IMR-90 (cell line): ENCODE data around the gene SMTN. TPM values are rescaled to one million over a fixed set of nuclear protein-coding genes. Genes with fewer than 3 reads are reported as not detected.

Experiments
- ATAC-seq: fragments of 200-7000 bp; cut with Tn5 transposase; 2 replicates; pipeline ENCODE4 v1.9.1; 2020; ENCODE audit warnings: low read depth, mild to moderate bottlenecking, moderate library complexity
- BruUV-seq: library from RNA; stranded (reverse); fragments of 400-500 nt; replicated peaks from 2 replicates; lab custom pipeline; 2021; lab: Mats Ljungman, UMichigan
- CTCF ChIA-PET: fragments of 300-600 bp; formaldehyde crosslinking; extraction: SDS; loops from one replicate; lab custom pipeline; 2021; ENCODE audit warnings: antibody characterized with exemption; lab: Yijun Ruan, JAX
- POLR2A ChIA-PET: fragments of 300-600 bp; sonication (Branson Sonifier 250); formaldehyde crosslinking; loops from one replicate; lab custom pipeline; 2022; ENCODE audit warnings: antibody characterized with exemption; ENCODE audit not compliant: unreplicated experiment; lab: Charles Lee
- DNase-seq: peaks from one replicate; pipeline ENCODE4 v3.0.0; 2013
- H2AFZ ChIP-seq: replicated peaks from 2 replicates; pipeline ENCODE3; 2013; ENCODE audit warnings: low read length, mild to moderate bottlenecking; ENCODE audit not compliant: poor library complexity
- H2AK5ac ChIP-seq: 2 replicates; pipeline ENCODE4 v1.6.1; 2013; ENCODE audit warnings: low read depth, low read length, inconsistent platforms
- H2AK9ac ChIP-seq: replicated peaks from 2 replicates; pipeline ENCODE3; 2013; ENCODE audit warnings: mild to moderate bottlenecking, low read depth, low read length, moderate library complexity; ENCODE audit not compliant: poor library complexity
- H2BK120ac ChIP-seq: 2 replicates; pipeline ENCODE4 v1.6.1; 2013; ENCODE audit warnings: low read depth, low read length, inconsistent platforms
- H2BK15ac ChIP-seq: 3 replicates; pipeline ENCODE4 v1.6.1; 2013; ENCODE audit warnings: low read depth, low read length, inconsistent platforms
- H2BK20ac ChIP-seq: 2 replicates; pipeline ENCODE4 v1.6.1; 2013; ENCODE audit warnings: low read depth, mild to moderate bottlenecking, inconsistent platforms, low read length, moderate library complexity
- H2BK5ac ChIP-seq: 2 replicates; pipeline ENCODE4 v1.6.1; 2013; ENCODE audit warnings: mild to moderate bottlenecking, low read depth, low read length, inconsistent platforms; ENCODE audit not compliant: poor library complexity, severe bottlenecking
- H3K14ac ChIP-seq: replicated peaks from 2 replicates; pipeline ENCODE4 v1.6.1; 2013; ENCODE audit warnings: low read depth, low read length, inconsistent platforms
- H3K18ac ChIP-seq: 2 replicates; pipeline ENCODE4 v1.6.1; 2013; ENCODE audit warnings: low read depth, low read length, control low read depth
- H3K23ac ChIP-seq: 2 replicates; pipeline ENCODE4 v1.6.1; 2013; ENCODE audit warnings: low read depth, low read length, inconsistent platforms
- H3K27ac ChIP-seq: 2 replicates; pipeline ENCODE4 v1.5.1; 2013; ENCODE audit warnings: mild to moderate bottlenecking, control low read depth, low read length; ENCODE audit not compliant: insufficient read depth
- H3K27me3 ChIP-seq: 2 replicates; pipeline ENCODE4 v1.6.1; 2013; ENCODE audit warnings: low read length; ENCODE audit not compliant: control insufficient read depth, insufficient read depth
- H3K36me3 ChIP-seq: 2 replicates; pipeline ENCODE4 v1.6.1; 2013; ENCODE audit warnings: low read length, mixed read lengths; ENCODE audit not compliant: control insufficient read depth, insufficient read depth
- H3K4ac ChIP-seq: 2 replicates; pipeline ENCODE4 v1.6.1; 2013; ENCODE audit warnings: low read depth, low read length, inconsistent platforms
- H3K4me1 ChIP-seq: 2 replicates; pipeline ENCODE4 v1.6.1; 2013; ENCODE audit warnings: low read length, mixed read lengths; ENCODE audit not compliant: control insufficient read depth, insufficient read depth
- H3K4me2 ChIP-seq: 2 replicates; pipeline ENCODE4 v1.6.1; 2013; ENCODE audit warnings: low read depth, mild to moderate bottlenecking, control low read depth, low read length, moderate library complexity
- H3K4me3 ChIP-seq: 2 replicates; pipeline ENCODE4 v1.5.1; 2013; ENCODE audit warnings: low read depth, mild to moderate bottlenecking, control low read depth, low read length, moderate library complexity; ENCODE audit not compliant: insufficient read depth
- H3K56ac ChIP-seq: 2 replicates; pipeline ENCODE4 v1.6.1; 2013; ENCODE audit warnings: low read length, inconsistent platforms; ENCODE audit not compliant: insufficient read depth; ENCODE audit errors: extremely low read depth
- H3K79me1 ChIP-seq, 2 experiments: 2 replicates each; pipeline ENCODE4 v1.6.1; 2013; ENCODE audit warnings: low read length in 2 of 2, inconsistent platforms in 1 of 2, low read depth in 1 of 2
- H3K9ac ChIP-seq: 2 replicates; pipeline ENCODE4 v1.6.1; 2013; ENCODE audit warnings: low read depth, low read length, control low read depth
- H3K9me1 ChIP-seq: 2 replicates; pipeline ENCODE4 v1.6.1; 2013; ENCODE audit warnings: low read length, inconsistent platforms; ENCODE audit not compliant: insufficient read depth
- H3K9me3 ChIP-seq: 2 replicates; pipeline ENCODE4 v1.6.1; 2013; ENCODE audit warnings: low read length; ENCODE audit not compliant: control insufficient read depth, insufficient read depth
- H4K20me1 ChIP-seq: 2 replicates; pipeline ENCODE4 v1.6.1; 2013; ENCODE audit warnings: low read length, inconsistent platforms; ENCODE audit not compliant: insufficient read depth
- H4K5ac ChIP-seq: 2 replicates; pipeline ENCODE4 v1.6.1; 2013; ENCODE audit warnings: mild to moderate bottlenecking, low read depth, low read length, control low read depth
- H4K8ac ChIP-seq, 2 experiments: 2 replicates each; pipeline ENCODE4 v1.6.1; 2013; ENCODE audit warnings: low read depth in 2 of 2, low read length in 2 of 2, control low read depth in 1 of 2, inconsistent platforms in 1 of 2
- H4K91ac ChIP-seq: 2 replicates; pipeline ENCODE4 v1.6.1; 2013; ENCODE audit warnings: low read depth, low read length, inconsistent platforms; ENCODE audit not compliant: insufficient read depth
- FOS ChIP-seq: fragments of 150-350 bp; IDR thresholded peaks from 2 replicates; pipeline ENCODE4 v1.6.1; 2016; ENCODE audit warnings: low read depth, low read length
- WGBS, 2 experiments: methylation state at CpG; one replicate each; pipeline versions ENCODE4 v1.1.5 to v1.1.7; 2013; ENCODE audit warnings: missing lambda C conversion rate in 2 of 2; ENCODE audit not compliant: insufficient read length in 1 of 2; ENCODE audit errors: extremely low coverage in 2 of 2; 5-methylcytosine and 5-hydroxymethylcytosine counted together
- dilution Hi-C: fragments of 300-500 bp; cut with HindIII; formaldehyde crosslinking; loops from one replicate; pipeline ENCODE4 v1.14.3; 2018; ENCODE audit warnings: low sequenced_read_pairs; ENCODE audit not compliant: unreplicated experiment
- in situ Hi-C: fragments of 300-500 bp; cut with MboI; formaldehyde crosslinking; loops from 3 replicates; pipeline ENCODE4 v1.14.3; 2019; ENCODE audit warnings: low sequenced_read_pairs, inconsistent platforms, mixed read lengths
- intact Hi-C: fragments of 100-400 bp; cut with micrococcal nuclease; formaldehyde crosslinking; loops from 2 replicates; pipeline ENCODE4 v1.10.0; 2022
- polyA plus RNA-seq, 3 experiments: library from polyadenylated mRNA; depleted of rRNA; stranded (reverse); fragments of >200 nt; gene quantifications; 2 replicates each; pipeline ENCODE4 v1.2.3, GENCODE V29; 2012; ENCODE audit warnings: low replicate concordance in 1 of 3
- total RNA-seq: library from RNA; depleted of rRNA; stranded (reverse); fragments of >200 nt; gene quantifications from 2 replicates; pipeline ENCODE4 v1.2.3, GENCODE V29; 2012

Gene SMTN
- total and polyA plus RNA-seq, 2 of the 4 experiments (the other 2 are of a cell fraction): 53.6 to 63.7 TPM

DNA sequence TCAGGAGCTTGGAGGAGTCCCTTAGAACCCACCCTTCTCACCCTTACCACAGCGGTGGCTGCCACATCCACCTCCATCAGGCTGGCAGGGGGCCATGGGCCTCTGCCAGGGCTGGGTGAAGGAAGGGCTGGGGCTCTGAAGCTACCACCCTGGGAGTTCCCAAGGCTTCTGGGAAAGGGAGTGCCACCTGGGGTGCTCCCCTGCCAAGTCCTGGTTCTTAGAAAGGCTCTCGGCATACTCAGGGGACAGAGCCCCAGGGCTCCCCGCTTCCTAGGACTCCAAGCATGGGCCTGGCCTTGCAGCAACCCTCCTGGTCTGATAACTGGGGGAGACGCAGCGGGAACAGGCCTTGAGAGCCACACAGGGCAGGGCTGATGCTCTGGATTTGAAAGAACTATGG is 59.6 kb downstream of the SMTN start:
- Histone ChIP-seq H3K9me1 (0 out of 2 replicates have a peak, but pooled peaks cover 5% of the 10 kb centered on the region), H3K23ac (no peak overlapping the region), H3K27ac (no peak overlapping the region), H3K18ac (no peak overlapping the region), H3K79me1 (no peaks in the 10 kb centered on the region), H4K91ac (no peak overlapping the region), H4K8ac (no peak overlapping the region), H3K4me1 (no peaks in the 10 kb centered on the region), H3K4me2 (no peak overlapping the region), H2BK5ac (no peak overlapping the region), H3K9ac (no peak overlapping the region), H2AFZ (peak overlapping the region; percentile 8), H3K27me3 (peaks cover 29% of the 10 kb centered on the region), H3K36me3 (no peaks in the 10 kb centered on the region), H2BK120ac (no peak overlapping the region), H3K56ac (no peak overlapping the region), H2BK20ac (no peak overlapping the region), H3K9me3 (peaks cover 4% of the 10 kb centered on the region; the same call in 1 of the 2 replicates), H4K5ac (no peak overlapping the region), H2BK15ac (no peak overlapping the region), H2AK9ac (no peak overlapping the region), H3K14ac (no peak overlapping the region), H2AK5ac (no peak overlapping the region; the same call in 1 of the 2 replicates), H4K20me1 (no peaks in the 10 kb centered on the region), H3K4me3 (no peak overlapping the region), H3K4ac (no peak overlapping the region)
- in situ Hi-C loops (no loop called here), intact Hi-C loops (no loop called here), dilution Hi-C loops (no loop called here)
- WGBS, 2 experiments: 77% methylated on average over 2 of the region's 5 CpGs; no CpG with 5 or more reads in 1 of the 2 experiments
- POLR2A ChIA-PET: no interaction called here
- BruUV-seq: no TSS peak
- no peak for TF ChIP-seq FOS
- no peak for DNase-seq
- CTCF ChIA-PET: interaction anchor here (0.7 kb wide), 1 partner anchor 1918 kb away, joined by 3 read pairs; no protein-coding TSS in a partner anchor
- ATAC-seq: no peak
